ENCODE data around the gene CDH16.

The CDH16 gene

DNA sequence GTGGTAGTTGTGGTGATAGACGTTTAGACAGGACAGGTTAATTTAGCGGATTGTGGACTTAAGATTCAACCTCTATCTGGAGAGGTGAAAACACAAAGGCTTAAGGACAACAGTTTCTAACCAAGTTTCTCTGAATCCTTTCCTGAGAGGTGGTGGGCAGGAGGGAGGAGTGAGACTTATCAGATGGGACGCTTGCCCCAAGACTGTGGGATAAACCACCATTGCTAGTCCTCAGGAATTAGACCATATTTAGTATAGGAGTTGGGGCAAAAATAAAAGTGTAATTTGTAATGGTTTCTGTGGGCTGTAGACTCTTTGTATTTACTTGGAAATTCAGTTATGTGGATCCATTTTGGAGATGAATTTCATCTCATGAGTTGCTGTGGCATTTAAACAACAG lies 31.8 kb downstream of the CDH16 start:
- TF ChIP-seq, protein P1, sequence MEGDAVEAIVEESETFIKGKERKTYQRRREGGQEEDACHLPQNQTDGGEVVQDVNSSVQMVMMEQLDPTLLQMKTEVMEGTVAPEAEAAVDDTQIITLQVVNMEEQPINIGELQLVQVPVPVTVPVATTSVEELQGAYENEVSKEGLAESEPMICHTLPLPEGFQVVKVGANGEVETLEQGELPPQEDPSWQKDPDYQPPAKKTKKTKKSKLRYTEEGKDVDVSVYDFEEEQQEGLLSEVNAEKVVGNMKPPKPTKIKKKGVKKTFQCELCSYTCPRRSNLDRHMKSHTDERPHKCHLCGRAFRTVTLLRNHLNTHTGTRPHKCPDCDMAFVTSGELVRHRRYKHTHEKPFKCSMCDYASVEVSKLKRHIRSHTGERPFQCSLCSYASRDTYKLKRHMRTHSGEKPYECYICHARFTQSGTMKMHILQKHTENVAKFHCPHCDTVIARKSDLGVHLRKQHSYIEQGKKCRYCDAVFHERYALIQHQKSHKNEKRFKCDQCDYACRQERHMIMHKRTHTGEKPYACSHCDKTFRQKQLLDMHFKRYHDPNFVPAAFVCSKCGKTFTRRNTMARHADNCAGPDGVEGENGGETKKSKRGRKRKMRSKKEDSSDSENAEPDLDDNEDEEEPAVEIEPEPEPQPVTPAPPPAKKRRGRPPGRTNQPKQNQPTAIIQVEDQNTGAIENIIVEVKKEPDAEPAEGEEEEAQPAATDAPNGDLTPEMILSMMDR (conservative IDR thresholded peaks at IDR 0.05), result no peak
- no peak overlapping the region for H3K27ac ChIP-seq

DNA sequence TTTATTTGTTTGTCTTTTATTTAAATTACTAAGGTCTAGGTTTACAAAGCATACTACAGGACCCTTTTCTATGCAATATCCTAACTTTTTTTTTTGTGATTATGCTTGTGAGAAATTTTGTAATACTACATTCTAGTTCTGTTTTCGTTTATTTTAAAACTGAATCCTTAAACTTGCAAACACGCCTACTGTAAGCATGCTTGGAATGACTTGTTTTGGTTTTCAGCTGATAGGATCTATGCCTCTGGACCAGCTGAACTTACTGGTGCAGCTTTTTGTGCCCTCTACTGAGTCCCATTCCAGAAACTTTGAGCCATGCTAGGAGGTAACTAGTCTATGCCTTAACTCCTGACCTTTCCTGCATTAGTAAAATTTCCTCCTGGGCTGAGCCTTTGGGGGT lies 32.4 kb downstream of the CDH16 start:
- TF ChIP-seq, protein P1 (conservative IDR thresholded peaks at IDR 0.05), result no peak
- H3K27ac ChIP-seq, result no peak overlapping the region

DNA sequence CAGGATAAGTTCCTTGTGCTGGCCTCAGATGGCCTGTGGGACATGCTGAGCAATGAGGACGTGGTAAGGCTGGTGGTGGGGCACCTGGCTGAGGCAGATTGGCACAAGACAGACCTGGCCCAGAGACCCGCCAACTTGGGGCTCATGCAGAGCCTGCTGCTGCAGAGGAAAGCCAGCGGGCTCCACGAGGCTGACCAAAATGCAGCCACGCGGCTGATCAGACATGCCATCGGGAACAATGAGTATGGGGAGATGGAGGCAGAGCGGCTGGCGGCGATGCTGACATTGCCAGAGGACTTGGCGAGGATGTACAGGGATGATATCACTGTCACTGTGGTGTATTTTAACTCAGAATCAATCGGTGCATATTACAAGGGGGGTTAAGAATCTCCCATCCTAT lies 33.2 kb downstream of the CDH16 start:
- TF ChIP-seq, protein P1 (conservative IDR thresholded peaks at IDR 0.05), result no peak
- H3K27ac ChIP-seq, result no peak overlapping the region

DNA sequence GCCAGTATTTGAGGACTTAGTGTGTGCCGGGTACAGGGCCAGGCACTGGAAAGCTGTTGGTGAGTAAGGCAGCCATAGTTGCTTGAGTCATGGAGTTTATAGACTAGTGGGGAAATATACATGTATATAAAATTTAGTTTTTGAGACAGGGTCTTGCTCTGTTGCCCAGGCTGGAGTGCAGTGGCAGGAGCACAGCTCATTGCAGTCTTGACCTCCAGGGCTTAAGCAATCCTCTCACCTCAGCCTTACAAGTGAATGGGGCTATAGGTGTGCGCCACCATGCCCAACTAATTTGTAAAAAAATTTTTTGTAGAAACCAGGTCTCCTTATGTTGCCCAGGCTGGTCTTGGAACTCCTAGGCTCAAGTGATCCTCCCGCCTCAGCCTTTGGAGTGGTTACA lies 36.0 kb downstream of the CDH16 start:
- H3K27ac ChIP-seq, result no peak overlapping the region
- TF ChIP-seq, protein P1 (conservative IDR thresholded peaks at IDR 0.05), result no peak

DNA sequence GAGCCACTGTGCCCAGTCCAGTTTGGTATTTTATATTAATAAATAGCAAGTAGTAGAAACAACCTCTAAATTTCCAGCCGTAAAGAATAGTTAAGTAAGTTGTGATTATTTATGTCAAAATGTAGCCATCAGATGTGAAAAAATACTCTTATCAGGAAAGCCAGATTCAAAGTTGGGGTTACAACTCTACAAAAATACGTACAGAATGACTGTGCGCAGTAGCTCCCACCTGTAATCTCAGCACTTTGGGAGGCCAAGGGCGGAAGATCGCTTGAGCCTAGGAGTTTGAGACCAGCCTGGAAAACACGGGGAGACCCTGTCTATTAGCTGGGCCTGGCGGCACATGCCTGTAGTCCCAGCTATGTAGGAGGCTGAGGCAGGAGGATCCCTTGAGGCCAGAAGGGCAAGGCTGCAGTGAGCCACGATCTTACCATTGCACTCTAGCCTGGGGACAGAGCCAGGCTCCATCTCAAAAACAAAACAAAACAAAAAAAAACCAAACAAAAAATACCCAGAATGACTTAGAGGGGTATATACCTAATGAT lies 36.6 kb downstream of the CDH16 start:
- TF ChIP-seq, protein P1 (conservative IDR thresholded peaks at IDR 0.05), result no peak
- H3K27ac ChIP-seq, result no peak overlapping the region; the same call in 1 of the 2 replicates

DNA sequence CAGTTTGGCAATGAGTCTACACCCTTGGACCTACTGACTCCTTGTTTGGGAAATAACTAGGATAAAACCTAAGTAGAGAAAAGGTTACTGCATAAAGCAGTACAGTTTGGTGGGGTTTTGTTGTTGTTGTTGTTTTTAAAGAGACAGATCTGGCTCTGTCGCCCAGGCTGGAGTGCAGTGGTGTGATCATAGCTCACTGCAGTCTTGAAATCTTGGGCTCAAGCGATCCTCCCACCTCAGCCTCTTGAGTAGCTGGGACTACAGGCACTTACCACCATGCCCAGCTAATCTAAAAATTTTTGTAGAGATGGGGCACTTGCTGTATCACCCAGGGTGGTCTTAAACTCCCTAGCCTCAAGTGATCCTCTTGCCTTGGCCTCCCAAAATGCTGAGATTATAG lies 37.1 kb downstream of the CDH16 start:
- peak overlapping the region; percentile 68; the same call in 1 of the 2 replicates for H3K27ac ChIP-seq

DNA sequence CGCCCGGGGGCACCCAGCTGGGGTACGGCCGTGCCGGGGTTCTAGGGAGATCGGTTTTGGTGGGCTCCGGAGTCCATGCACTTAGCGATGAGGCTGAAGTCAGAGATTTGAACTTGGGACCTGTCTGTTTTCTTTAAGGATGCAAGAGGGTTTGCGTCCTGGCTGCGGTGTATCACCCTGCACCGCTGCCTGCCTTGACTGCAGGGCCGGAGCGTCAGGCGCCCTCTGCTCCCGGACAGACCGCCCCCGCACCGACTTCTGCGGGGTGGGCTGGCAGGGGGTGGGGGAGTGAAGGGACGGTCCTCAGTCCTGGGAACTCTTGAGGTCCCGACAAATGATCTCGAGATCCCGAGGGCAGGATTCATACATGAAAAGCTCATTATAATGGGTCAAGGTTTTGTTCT lies 37.7 kb downstream of the CDH16 start:
- peak overlapping the region; percentile 68 for H3K27ac ChIP-seq

More for the DNA sequence above, 37.1 kb downstream of the CDH16 start:
- TF ChIP-seq, protein P1 (conservative IDR thresholded peaks at IDR 0.05), result no peak

More for the DNA sequence above, 37.7 kb downstream of the CDH16 start:
- TF ChIP-seq, protein P1 (conservative IDR thresholded peaks at IDR 0.05), result no peak

All from VCaP (cell line).